Measurements from ENCODE around the gene IL6R. TPM values are rescaled to one million over a fixed set of nuclear protein-coding genes. Genes with fewer than 3 reads are reported as not detected.

The IL6R gene
- total and polyA plus RNA-seq, 2 donors (not counting 1 experiment from before 2014, with no cell fraction given): 3.5 to 5.3 TPM

- no peak for TF ChIP-seq CTCF (IDR thresholded peaks at IDR 0.05)
- TF ChIP-seq EZH2 (IDR thresholded peaks at IDR 0.05; ENCODE audit: borderline replicate concordance, insufficient read depth, low read depth, low read length, poor library complexity, severe bottlenecking): peak; percentile 49
- Histone ChIP-seq H3K36me3 (replicated peaks in 1 of 2; ENCODE audit: control extremely low read depth in 1 of 2, control insufficient read depth in 1 of 2, extremely low read depth in 1 of 2, insufficient read depth in 2 of 2, low read length in 1 of 2) (no peaks in the 10 kb centered on the region), H2AFZ (ENCODE audit: insufficient read depth, low read depth, low read length, poor library complexity, severe bottlenecking) (peak overlapping the region; percentile 67), H3K9me3 (ENCODE audit: control extremely low read depth in 1 of 3, control insufficient read depth in 2 of 3, insufficient read depth in 1 of 3, low read length in 2 of 3) (peaks cover 0 to 14% (median 4%) of the 10 kb centered on the region in 3 donors), H3K9ac (ENCODE audit: low read length) (peak overlapping the region; percentile 57), H3K4me1 (ENCODE audit: control insufficient read depth in 2 of 2, insufficient read depth in 2 of 2, low read length in 2 of 2) (peaks cover 13 to 17% of the 10 kb centered on the region in 2 donors), H3K4me3 (ENCODE audit: control extremely low read depth in 1 of 5, extremely low read depth in 1 of 5, insufficient read depth in 1 of 5, low read depth in 2 of 5, low read length in 4 of 5) (peak overlapping the region in 3 of 5 experiments; percentile 38 to 50 (median 44)), H3K4me2 (replicated peaks; ENCODE audit: low read depth, low read length, poor library complexity, severe bottlenecking) (peak overlapping the region; percentile 89), H3K27ac (ENCODE audit: low read length in 2 of 2) (no peak overlapping the region), H3K27me3 (replicated peaks in 1 of 4; ENCODE audit: control extremely low read depth in 1 of 4, control insufficient read depth in 3 of 4, insufficient read depth in 4 of 4, low read length in 3 of 4) (peaks cover 0 to 61% (median 31%) of the 10 kb centered on the region in 4 experiments), H3K79me2 (ENCODE audit: control insufficient read depth, insufficient read depth, low read length) (no peaks in the 10 kb centered on the region), H4K20me1 (ENCODE audit: control insufficient read depth, insufficient read depth, low read length, poor library complexity, severe bottlenecking) (no peaks in the 10 kb centered on the region)
- 26% methylated on average over 43 of the region's 43 CpGs for WGBS (ENCODE audit: insufficient coverage)
- Mint-ChIP-seq H3K27me3 (peaks cover 41% of the 10 kb centered on the region), H3K27ac (no peak overlapping the region), H3K4me3 (peak overlapping the region; percentile 76), H3K9me3 (ENCODE audit: insufficient read depth) (no peaks in the 10 kb centered on the region), H3K4me1 (peaks cover 21% of the 10 kb centered on the region)
- DNase-seq: no peak
- ATAC-seq (ENCODE audit: low read depth): peak; percentile 33
- intact Hi-C loops (cut with micrococcal nuclease): no loop called here
- POLR2A ChIA-PET: no interaction called here
- CTCF ChIA-PET: no interaction called here
Measured at GRCh38 chr1:154502744-154503115, 97.6 kb downstream of the IL6R start.

GRCh38 chr1:154503898-154504297 lies 98.8 kb downstream of the IL6R start:
- Mint-ChIP-seq H3K27ac (no peak overlapping the region), H3K9me3 (ENCODE audit: insufficient read depth) (no peaks in the 10 kb centered on the region), H3K4me1 (peaks cover 18% of the 10 kb centered on the region), H3K27me3 (peaks cover 52% of the 10 kb centered on the region), H3K4me3 (peak overlapping the region; percentile 30)
- no peak overlapping the region for H3K27ac ChIP-seq (ENCODE audit: low read length in 2 of 2)
- CTCF ChIA-PET: interaction anchor here (1.5 kb wide), 1 partner anchor 23 kb away, joined by 4 read pairs; no protein-coding TSS in a partner anchor
- intact Hi-C loops (cut with micrococcal nuclease): loop anchor here (1.0 kb wide), 1 partner anchor 11 kb away; no protein-coding TSS in a partner anchor
- H3K79me2 ChIP-seq (ENCODE audit: control insufficient read depth, insufficient read depth, low read length): no peaks in the 10 kb centered on the region
- no peak for ATAC-seq (ENCODE audit: low read depth)
- H3K9ac ChIP-seq (ENCODE audit: low read length): no peak overlapping the region
- peaks cover 10 to 17% of the 10 kb centered on the region in 2 donors for H3K4me1 ChIP-seq (ENCODE audit: control insufficient read depth in 2 of 2, insufficient read depth in 2 of 2, low read length in 2 of 2)
- POLR2A ChIA-PET: no interaction called here
- TF ChIP-seq CTCF (IDR thresholded peaks at IDR 0.05): no peak
- TF ChIP-seq EZH2 (IDR thresholded peaks at IDR 0.05; ENCODE audit: borderline replicate concordance, insufficient read depth, low read depth, low read length, poor library complexity, severe bottlenecking): no peak
- no peak overlapping the region for H3K4me2 ChIP-seq (replicated peaks; ENCODE audit: low read depth, low read length, poor library complexity, severe bottlenecking)
- H3K27me3 ChIP-seq (replicated peaks in 1 of 4; ENCODE audit: control extremely low read depth in 1 of 4, control insufficient read depth in 3 of 4, insufficient read depth in 4 of 4, low read length in 3 of 4): peaks cover 0 to 63% (median 36%) of the 10 kb centered on the region in 4 experiments
- no peak overlapping the region for H3K4me3 ChIP-seq (ENCODE audit: control extremely low read depth in 1 of 5, extremely low read depth in 1 of 5, insufficient read depth in 1 of 5, low read depth in 2 of 5, low read length in 4 of 5)
- DNase-seq: no peak
- no peaks in the 10 kb centered on the region for H3K36me3 ChIP-seq (replicated peaks in 1 of 2; ENCODE audit: control extremely low read depth in 1 of 2, control insufficient read depth in 1 of 2, extremely low read depth in 1 of 2, insufficient read depth in 2 of 2, low read length in 1 of 2)
- H3K9me3 ChIP-seq (ENCODE audit: control extremely low read depth in 1 of 3, control insufficient read depth in 2 of 3, insufficient read depth in 1 of 3, low read length in 2 of 3): peaks cover 0 to 14% (median 4%) of the 10 kb centered on the region in 3 donors
- no peaks in the 10 kb centered on the region for H4K20me1 ChIP-seq (ENCODE audit: control insufficient read depth, insufficient read depth, low read length, poor library complexity, severe bottlenecking)
- no CpG with 5 or more reads among the region's 5 CpGs for WGBS (ENCODE audit: insufficient coverage)
- H2AFZ ChIP-seq (ENCODE audit: insufficient read depth, low read depth, low read length, poor library complexity, severe bottlenecking): no peak overlapping the region

All from B cell (primary cell).